Omental fat pad (tissue), 4 donors: ENCODE data around the gene TPRX1. TPM values are rescaled to one million over a fixed set of nuclear protein-coding genes. Genes with fewer than 3 reads are reported as not detected.
"Not testable (repeated sequence)": the region's sequence is repeated elsewhere in the genome, so short reads cannot be mapped to it uniquely, and the experiment has no call there.

ENCODE experiments used
- ATAC-seq: fragments of 150-250 bp; one replicate; pipeline ENCODE4 v1.9.1; 2016; ENCODE audit warnings: mild to moderate bottlenecking, moderate library complexity; ENCODE audit not compliant: low FRiP score
- DNase-seq: peaks from one replicate; pipeline ENCODE4 v3.0.0-alpha.2; 2019; ENCODE audit warnings: low spot score
- CTCF ChIP-seq, 3 donors: fragments of 450-650 bp; IDR thresholded peaks; one replicate each; pipeline ENCODE4 v1.5.1; 2016 to 2017; ENCODE audit warnings: antibody characterized with exemption in 3 of 3, mild to moderate bottlenecking in 3 of 3, moderate library complexity in 2 of 3
- total RNA-seq, 4 donors: library from RNA; depleted of rRNA; stranded (reverse); fragments of >200 nt; gene quantifications; one replicate each; pipeline ENCODE4 v1.1.0, GENCODE V29; 2016

Gene TPRX1
- total RNA-seq, 4 donors from 2014 or later, result not detected

GRCh38 chr19:47776568-47776967 lies 27.8 kb downstream of the TPRX1 start:
- no peak for DNase-seq
- no peak for TF ChIP-seq CTCF (IDR thresholded peaks at IDR 0.05)
- no peak for ATAC-seq

GRCh38 chr19:47771291-47771690 lies 33.1 kb downstream of the TPRX1 start:
- ATAC-seq, DNase-seq: not testable (repeated sequence)

DNA sequence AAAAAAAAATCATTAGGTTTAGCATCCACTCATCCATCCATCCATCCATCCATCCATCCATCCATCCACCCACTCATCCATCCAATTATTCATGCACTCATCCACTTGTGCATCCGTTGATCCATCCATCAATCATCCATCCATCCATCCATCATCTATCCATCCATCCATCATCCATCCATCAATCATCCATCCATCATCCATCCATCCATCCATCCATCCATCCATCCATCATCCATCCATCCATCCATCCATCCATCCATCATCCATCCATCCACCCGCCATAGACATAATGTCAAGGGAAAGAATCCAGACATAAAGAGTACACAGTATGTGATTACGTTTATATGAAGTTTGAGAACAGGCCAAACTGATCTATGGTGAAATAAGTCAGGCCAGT lies 34.8 kb downstream of the TPRX1 start:
- no peak for TF ChIP-seq CTCF (IDR thresholded peaks at IDR 0.05)
- ATAC-seq (no peak), DNase-seq (no peak)

- ATAC-seq, result no peak
- no peak for DNase-seq
- no peak for TF ChIP-seq CTCF (IDR thresholded peaks at IDR 0.05)
These were observed 35.7 kb downstream of the TPRX1 start for GRCh38 chr19:47768604-47769003.

DNA sequence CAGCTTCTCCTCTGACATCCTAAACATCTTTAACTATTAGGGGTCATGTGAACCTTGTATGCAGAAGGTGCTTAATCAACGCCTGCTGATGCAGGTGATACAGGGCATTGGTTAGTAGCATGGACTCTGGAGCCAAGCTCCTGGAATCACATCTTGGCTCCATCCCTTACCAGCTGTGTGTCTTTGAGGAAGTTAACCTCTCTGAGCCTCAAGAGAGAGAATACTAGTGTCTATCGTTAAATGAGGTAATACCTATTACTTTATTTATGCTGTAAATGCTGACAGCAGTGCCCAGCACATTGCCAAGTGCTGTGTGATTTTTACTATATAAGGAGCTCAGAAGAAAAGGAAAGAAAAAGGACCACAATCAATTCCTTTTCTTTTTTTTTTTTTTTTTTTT lies 37.0 kb downstream of the TPRX1 start:
- no peak for ATAC-seq
- no peak for TF ChIP-seq CTCF (IDR thresholded peaks at IDR 0.05)
- DNase-seq, result no peak

DNA sequence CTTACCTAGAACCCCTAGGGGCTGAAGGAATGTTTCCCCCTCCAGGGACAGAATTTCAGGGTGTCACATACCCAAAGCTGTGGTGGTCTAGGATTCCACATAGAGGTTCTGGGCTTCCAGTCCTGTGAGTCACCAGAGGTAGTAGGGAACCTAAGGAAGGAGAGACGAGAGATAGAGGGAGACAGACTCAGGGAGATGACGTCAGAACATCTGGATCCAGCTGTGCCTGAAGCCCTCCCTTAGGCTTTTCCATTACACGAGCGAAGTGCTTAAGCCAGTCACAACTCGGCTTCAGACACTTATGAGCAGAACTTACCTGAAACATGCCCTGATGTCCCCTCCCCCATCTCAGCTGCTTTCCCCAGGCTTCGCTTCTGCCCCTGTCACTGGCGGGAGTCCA lies 37.7 kb downstream of the TPRX1 start:
- ATAC-seq (no peak), DNase-seq (no peak)

GRCh38 chr19:47766359-47766620 lies 38.1 kb downstream of the TPRX1 start:
- no peak for TF ChIP-seq CTCF (IDR thresholded peaks at IDR 0.05)
- ATAC-seq, result no peak
- DNase-seq, result no peak

More for the DNA sequence above, 37.7 kb downstream of the TPRX1 start:
- TF ChIP-seq CTCF (IDR thresholded peaks at IDR 0.05), result no peak
